ENCODE measurements around the gene LRRTM4. TPM values are rescaled to one million over a fixed set of nuclear protein-coding genes. Genes with fewer than 3 reads are reported as not detected.

LRRTM4 gene
- total RNA-seq, 1 donor from 2014 or later: not detected

DNA sequence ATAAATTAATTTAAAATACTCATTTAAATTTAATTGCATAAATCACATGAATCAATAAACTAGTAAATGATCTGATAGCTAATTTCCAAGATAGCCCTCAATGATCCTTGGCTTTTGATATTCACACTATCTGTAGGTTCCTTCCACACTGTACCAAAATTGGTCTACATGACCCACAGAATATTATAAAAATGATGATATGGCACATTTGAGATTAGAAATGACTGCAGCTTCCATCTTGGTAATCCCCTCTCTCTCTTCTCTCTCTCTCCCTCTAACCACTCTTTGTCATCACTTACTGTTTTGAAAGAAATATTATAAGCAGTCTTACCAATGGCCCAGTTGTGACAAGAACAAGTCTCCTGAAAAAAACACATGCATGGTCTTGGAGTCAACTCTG is 394.8 kb downstream of the LRRTM4 start:
- no peak overlapping the region for H3K4me3 ChIP-seq (ENCODE audit: low read depth, low read length)
- H3K27me3 ChIP-seq (ENCODE audit: control insufficient read depth, insufficient read depth, low read length): no peaks in the 10 kb centered on the region
- FAIRE-seq (no peak), DNase-seq (ENCODE audit: low read depth) (no peak)
- no peaks in the 10 kb centered on the region for H3K36me3 ChIP-seq (ENCODE audit: control insufficient read depth, insufficient read depth, low read length)
- TF ChIP-seq, protein P1, sequence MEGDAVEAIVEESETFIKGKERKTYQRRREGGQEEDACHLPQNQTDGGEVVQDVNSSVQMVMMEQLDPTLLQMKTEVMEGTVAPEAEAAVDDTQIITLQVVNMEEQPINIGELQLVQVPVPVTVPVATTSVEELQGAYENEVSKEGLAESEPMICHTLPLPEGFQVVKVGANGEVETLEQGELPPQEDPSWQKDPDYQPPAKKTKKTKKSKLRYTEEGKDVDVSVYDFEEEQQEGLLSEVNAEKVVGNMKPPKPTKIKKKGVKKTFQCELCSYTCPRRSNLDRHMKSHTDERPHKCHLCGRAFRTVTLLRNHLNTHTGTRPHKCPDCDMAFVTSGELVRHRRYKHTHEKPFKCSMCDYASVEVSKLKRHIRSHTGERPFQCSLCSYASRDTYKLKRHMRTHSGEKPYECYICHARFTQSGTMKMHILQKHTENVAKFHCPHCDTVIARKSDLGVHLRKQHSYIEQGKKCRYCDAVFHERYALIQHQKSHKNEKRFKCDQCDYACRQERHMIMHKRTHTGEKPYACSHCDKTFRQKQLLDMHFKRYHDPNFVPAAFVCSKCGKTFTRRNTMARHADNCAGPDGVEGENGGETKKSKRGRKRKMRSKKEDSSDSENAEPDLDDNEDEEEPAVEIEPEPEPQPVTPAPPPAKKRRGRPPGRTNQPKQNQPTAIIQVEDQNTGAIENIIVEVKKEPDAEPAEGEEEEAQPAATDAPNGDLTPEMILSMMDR (IDR thresholded peaks at IDR 0.05; ENCODE audit: insufficient read depth, low read length, severe bottlenecking): no peak

DNA sequence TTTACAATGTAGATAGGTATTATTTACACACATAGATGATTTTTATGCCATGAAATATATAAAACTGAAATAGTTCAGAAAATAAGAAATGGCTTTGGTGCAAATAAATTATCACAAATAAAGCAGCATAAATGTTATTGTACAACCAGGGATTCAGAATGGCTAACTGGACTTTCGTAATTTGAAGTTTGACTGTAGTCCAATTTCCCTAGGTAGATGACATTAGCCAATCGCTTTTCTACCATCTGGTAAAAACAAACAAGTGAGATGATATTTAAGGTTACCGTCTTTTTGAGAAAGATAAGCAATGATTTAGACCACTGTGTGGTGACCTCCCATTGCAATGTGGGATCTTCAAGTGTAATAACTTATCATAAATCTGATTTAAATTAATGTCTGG is 400.7 kb downstream of the LRRTM4 start:
- Histone ChIP-seq H3K4me3 (ENCODE audit: low read depth, low read length) (no peak overlapping the region), H3K36me3 (ENCODE audit: control insufficient read depth, insufficient read depth, low read length) (no peaks in the 10 kb centered on the region), H3K27me3 (ENCODE audit: control insufficient read depth, insufficient read depth, low read length) (no peaks in the 10 kb centered on the region)
- no peak for DNase-seq (ENCODE audit: low read depth)
- TF ChIP-seq, protein P1 (IDR thresholded peaks at IDR 0.05; ENCODE audit: insufficient read depth, low read length, severe bottlenecking): no peak
- no peak for FAIRE-seq

DNA sequence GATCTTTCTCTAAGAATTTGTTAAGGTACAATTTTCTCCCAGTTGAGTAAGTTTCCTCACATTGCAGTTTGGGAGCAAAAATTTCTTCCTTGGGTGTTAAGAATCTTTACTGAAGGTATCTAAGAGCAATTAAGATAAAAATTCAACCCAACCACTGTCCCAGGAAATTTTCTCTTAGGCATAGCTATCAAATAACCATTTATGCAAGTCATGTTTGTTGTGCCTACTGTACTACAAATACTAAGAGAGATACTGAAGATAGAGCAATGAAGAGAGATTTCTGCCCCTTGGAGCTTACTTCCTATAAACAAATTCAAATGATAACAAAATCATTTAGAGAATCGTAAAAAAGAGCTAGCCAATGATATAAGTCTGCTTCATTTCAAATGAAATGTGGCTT is 402.8 kb downstream of the LRRTM4 start:
- Histone ChIP-seq H3K27me3 (ENCODE audit: control insufficient read depth, insufficient read depth, low read length) (no peaks in the 10 kb centered on the region), H3K36me3 (ENCODE audit: control insufficient read depth, insufficient read depth, low read length) (no peaks in the 10 kb centered on the region), H3K4me3 (ENCODE audit: low read depth, low read length) (no peak overlapping the region)
- no peak for DNase-seq (ENCODE audit: low read depth)
- TF ChIP-seq, protein P1 (IDR thresholded peaks at IDR 0.05; ENCODE audit: insufficient read depth, low read length, severe bottlenecking): no peak
- no peak for FAIRE-seq

DNA sequence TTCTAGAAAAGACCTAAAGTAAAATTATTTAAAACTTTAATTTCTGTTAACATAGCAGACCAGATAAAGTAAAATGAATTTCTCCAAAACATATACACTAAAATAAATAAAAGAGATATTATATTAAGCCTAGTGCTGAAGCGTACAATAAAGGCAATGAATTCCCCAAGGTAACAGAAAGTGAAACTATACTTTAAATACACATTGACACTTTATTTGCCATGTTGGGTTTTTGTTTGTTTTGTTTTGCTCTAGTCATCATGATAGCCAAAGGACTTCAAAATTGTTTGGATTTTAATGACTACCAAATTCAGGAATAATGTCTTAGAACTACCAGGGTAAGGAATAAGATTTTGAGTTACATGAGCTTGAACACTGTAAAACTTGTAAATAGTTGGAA is 413.3 kb downstream of the LRRTM4 start:
- TF ChIP-seq, protein P1 (IDR thresholded peaks at IDR 0.05; ENCODE audit: insufficient read depth, low read length, severe bottlenecking): no peak

DNA sequence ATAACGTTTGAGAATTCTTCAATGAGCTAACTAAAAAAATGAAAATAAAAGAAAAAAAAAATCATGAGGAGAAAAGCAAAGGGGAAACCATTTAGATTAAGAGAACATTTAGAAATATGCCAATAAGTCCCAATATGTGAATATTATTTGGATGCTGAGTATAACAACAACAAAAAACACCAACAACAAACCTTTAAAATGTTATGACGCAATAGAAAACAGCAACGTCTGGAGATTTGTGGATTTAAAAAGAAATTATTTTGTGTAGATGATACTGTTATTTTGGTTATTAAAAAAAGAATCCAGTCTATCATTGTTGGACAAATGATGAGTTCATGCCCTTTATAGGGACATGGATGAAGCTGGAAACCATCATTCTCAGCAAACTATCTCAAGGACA is 417.2 kb downstream of the LRRTM4 start:
- no peak for DNase-seq (ENCODE audit: low read depth)

More for the DNA sequence above, 413.3 kb downstream of the LRRTM4 start:
- Histone ChIP-seq H3K36me3 (ENCODE audit: control insufficient read depth, insufficient read depth, low read length) (no peaks in the 10 kb centered on the region), H3K4me3 (ENCODE audit: low read depth, low read length) (no peak overlapping the region), H3K27me3 (ENCODE audit: control insufficient read depth, insufficient read depth, low read length) (no peaks in the 10 kb centered on the region)
- DNase-seq (ENCODE audit: low read depth): no peak
- FAIRE-seq: no peak

DNA sequence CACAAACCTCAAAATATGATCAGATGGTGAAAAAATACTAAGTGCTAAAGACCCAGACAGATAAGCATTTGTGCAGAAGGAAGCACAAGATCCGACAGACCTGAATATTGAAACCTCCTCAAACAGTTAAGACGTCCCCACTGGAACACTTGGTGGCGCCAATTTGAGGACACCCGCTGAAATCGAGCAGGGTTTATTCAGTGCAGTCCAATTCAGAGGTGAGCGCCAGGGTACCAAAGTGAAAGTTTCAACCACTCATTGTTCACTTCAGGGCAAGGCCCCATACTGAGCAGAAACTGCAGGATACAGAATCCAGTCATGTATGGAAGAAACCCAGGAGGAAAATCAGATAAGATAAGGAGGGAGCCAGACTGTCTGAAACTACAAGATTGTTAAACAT is 417.6 kb downstream of the LRRTM4 start:
- FAIRE-seq (no peak), DNase-seq (ENCODE audit: low read depth) (no peak)
- Histone ChIP-seq H3K27me3 (ENCODE audit: control insufficient read depth, insufficient read depth, low read length) (no peaks in the 10 kb centered on the region), H3K4me3 (ENCODE audit: low read depth, low read length) (no peak overlapping the region), H3K36me3 (ENCODE audit: control insufficient read depth, insufficient read depth, low read length) (no peaks in the 10 kb centered on the region)
- TF ChIP-seq, protein P1 (IDR thresholded peaks at IDR 0.05; ENCODE audit: insufficient read depth, low read length, severe bottlenecking): no peak

More for the DNA sequence above, 417.2 kb downstream of the LRRTM4 start:
- Histone ChIP-seq H3K27me3 (ENCODE audit: control insufficient read depth, insufficient read depth, low read length) (no peaks in the 10 kb centered on the region), H3K4me3 (ENCODE audit: low read depth, low read length) (no peak overlapping the region), H3K36me3 (ENCODE audit: control insufficient read depth, insufficient read depth, low read length) (no peaks in the 10 kb centered on the region)
- TF ChIP-seq, protein P1 (IDR thresholded peaks at IDR 0.05; ENCODE audit: insufficient read depth, low read length, severe bottlenecking): no peak
- no peak for FAIRE-seq

All from bronchial epithelial cell (primary cell).